Panc1 (cell line): ENCODE data around the gene WDR83. TPM values are rescaled to one million over a fixed set of nuclear protein-coding genes. Genes with fewer than 3 reads are reported as not detected.
A peak's percentile ranks its signal among the peaks of the same experiment; 100 is the strongest.

Experiments
- ATAC-seq: fragments of 200-7000 bp; cut with Tn5 transposase; 2 replicates; pipeline ENCODE4 v1.9.1; 2020; ENCODE audit warnings: mild to moderate bottlenecking, moderate library complexity
- BruUV-seq: library from RNA; stranded (reverse); fragments of 400-500 nt; replicated peaks from 2 replicates; lab custom pipeline; 2021; lab: Mats Ljungman, UMichigan
- CTCF ChIA-PET: fragments of 300-600 bp; sonication (Branson Sonifier 250); formaldehyde crosslinking; loops from one replicate; lab custom pipeline; 2022; ENCODE audit warnings: antibody characterized with exemption; lab: Charles Lee
- POLR2A ChIA-PET: fragments of 300-600 bp; sonication (Branson Sonifier 250); formaldehyde crosslinking; loops from one replicate; lab custom pipeline; 2022; ENCODE audit warnings: antibody characterized with exemption; lab: Charles Lee
- DNase-seq: peaks from one replicate; pipeline ENCODE4 v3.0.0-alpha.2; 2010; ENCODE audit warnings: low read depth, low spot score
- H3K27ac ChIP-seq: 2 replicates; pipeline ENCODE4 v1.5.1; 2011; ENCODE audit warnings: mild to moderate bottlenecking, low read length, inconsistent platforms
- H3K27me3 ChIP-seq: fragments of 200-500 bp; sonication (Bioruptor generic); 2 replicates; pipeline ENCODE4 v1.6.0; 2014; ENCODE audit warnings: low read length, inconsistent platforms; ENCODE audit not compliant: control insufficient read depth, insufficient read depth
- H3K36me3 ChIP-seq: fragments of 200-500 bp; sonication (Bioruptor generic); 2 replicates; pipeline ENCODE4 v1.5.1; 2014; ENCODE audit warnings: inconsistent platforms, mild to moderate bottlenecking, low read length, moderate library complexity; ENCODE audit not compliant: control insufficient read depth, insufficient read depth
- H3K4me1 ChIP-seq: 2 replicates; pipeline ENCODE4 v1.5.1; 2011; ENCODE audit warnings: inconsistent platforms, mild to moderate bottlenecking, low read length, moderate library complexity; ENCODE audit not compliant: control insufficient read depth, insufficient read depth
- H3K4me3 ChIP-seq, 2 experiments: 2 replicates each; pipeline ENCODE4 v1.5.1; 2011 to 2012; ENCODE audit warnings: low read depth in 2 of 2, low read length in 2 of 2, mild to moderate bottlenecking in 2 of 2, inconsistent platforms in 1 of 2, moderate library complexity in 1 of 2
- H3K9me3 ChIP-seq: fragments of 200-500 bp; sonication (Bioruptor generic); 2 replicates; pipeline ENCODE4 v1.5.1; 2014; ENCODE audit warnings: low read depth, mild to moderate bottlenecking, inconsistent platforms, low read length, moderate library complexity; ENCODE audit not compliant: control insufficient read depth, insufficient read depth
- CTCF ChIP-seq: fragments of 450-650 bp; IDR thresholded peaks from 2 replicates; pipeline ENCODE4 v1.5.1; 2017; ENCODE audit warnings: mild to moderate bottlenecking
- POLR2AphosphoS5 ChIP-seq: IDR thresholded peaks from 2 replicates; pipeline ENCODE4 v1.6.1; 2012; ENCODE audit warnings: mild to moderate bottlenecking, low read depth, low read length, moderate library complexity
- REST ChIP-seq, 2 experiments: IDR thresholded peaks; 2 replicates each; pipeline ENCODE4 v1.6.1; 2011 to 2012; ENCODE audit warnings: low read depth in 2 of 2, control low read depth in 1 of 2, low read length in 1 of 2, mild to moderate bottlenecking in 1 of 2, moderate library complexity in 1 of 2; ENCODE audit not compliant: insufficient read depth in 1 of 2
- SIN3A ChIP-seq: IDR thresholded peaks from 2 replicates; pipeline ENCODE4 v1.6.1; 2012; ENCODE audit warnings: low read depth, mild to moderate bottlenecking, low read length, moderate library complexity, borderline replicate concordance; ENCODE audit not compliant: insufficient read depth
- in situ Hi-C: cut with HindIII; loops from 2 replicates; pipeline ENCODE4 v1.10.0; 2016; ENCODE audit warnings: low sequenced_read_pairs, low pct_unique_long_range_greater_than_20kb
- intact Hi-C: fragments of 100-400 bp; cut with micrococcal nuclease; formaldehyde crosslinking; loops from one replicate; pipeline ENCODE4 v1.10.0; 2022; ENCODE audit not compliant: unreplicated experiment
- total RNA-seq: library from RNA; stranded (reverse); gene quantifications from one replicate; pipeline ENCODE4 v1.2.1, GENCODE V29; 2021; ENCODE audit not compliant: unreplicated experiment

WDR83 gene
- total RNA-seq, 1 experiment from 2014 or later: 10.8 TPM

- peak; percentile 97 for ATAC-seq
- peak overlapping the region in 1 of 2 experiments; percentile 19; a peak in 2 of 4 replicates for H3K4me3 ChIP-seq
- intact Hi-C loops (no loop called here), in situ Hi-C loops (no loop called here)
- ChIA-PET POLR2A (no interaction called here), CTCF (interaction anchor here (0.5 kb wide), 1 partner anchor 32 kb away, joined by 3 read pairs; no protein-coding TSS in a partner anchor)
- H3K27ac ChIP-seq: no peak overlapping the region
- peak; percentile 88 for TF ChIP-seq CTCF
- no peak for TF ChIP-seq SIN3A
- H3K36me3 ChIP-seq: no peaks in the 10 kb centered on the region
- 0 out of 2 replicates have a peak, but pooled peaks cover 3% of the 10 kb centered on the region for H3K4me1 ChIP-seq
- H3K27me3 ChIP-seq: no peaks in the 10 kb centered on the region
- peak; percentile 30 for DNase-seq
- BruUV-seq: no TSS peak
- H3K9me3 ChIP-seq: no peaks in the 10 kb centered on the region
Observed at GRCh38 chr19:12639901-12640613, 26.6 kb upstream of the WDR83 start.

GRCh38 chr19:12641456-12641855 lies 25.2 kb upstream of the WDR83 start:
- TF ChIP-seq POLR2AphosphoS5 (no peak), CTCF (no peak), REST (IDR thresholded peaks at IDR 0.05; ENCODE audit: insufficient read depth in 1 of 2, low read depth in 2 of 2, low read length in 1 of 2) (no peak)
- ATAC-seq: no peak
- 0 out of 2 replicates have a peak, but pooled peaks cover 3% of the 10 kb centered on the region for H3K4me1 ChIP-seq
- intact Hi-C loops: no loop called here
- CTCF ChIA-PET: no interaction called here
- no peak overlapping the region for H3K27ac ChIP-seq
- no peak overlapping the region for H3K4me3 ChIP-seq
- H3K27me3 ChIP-seq: no peaks in the 10 kb centered on the region
- no peaks in the 10 kb centered on the region for H3K36me3 ChIP-seq
- no peak for DNase-seq
- POLR2A ChIA-PET: no interaction called here
- BruUV-seq: no TSS peak
- H3K9me3 ChIP-seq: no peaks in the 10 kb centered on the region
- in situ Hi-C loops: no loop called here
